ENCODE data around the gene PIP5K1C.

The PIP5K1C gene

GRCh38 chr19:3722443-3723109, 22.3 kb upstream of the PIP5K1C start:
- in situ Hi-C loops (cut with HindIII; ENCODE audit: low sequenced_read_pairs) = loop anchor here (5.0 kb wide), 3 partner anchors 35 to 85 kb away; no protein-coding TSS in a partner anchor

- in situ Hi-C loops (cut with HindIII; ENCODE audit: low sequenced_read_pairs) = loop anchor here (5.0 kb wide), 3 partner anchors 35 to 85 kb away; no protein-coding TSS in a partner anchor
Observed at GRCh38 chr19:3721887-3722442, 21.7 kb upstream of the PIP5K1C start.

DNA sequence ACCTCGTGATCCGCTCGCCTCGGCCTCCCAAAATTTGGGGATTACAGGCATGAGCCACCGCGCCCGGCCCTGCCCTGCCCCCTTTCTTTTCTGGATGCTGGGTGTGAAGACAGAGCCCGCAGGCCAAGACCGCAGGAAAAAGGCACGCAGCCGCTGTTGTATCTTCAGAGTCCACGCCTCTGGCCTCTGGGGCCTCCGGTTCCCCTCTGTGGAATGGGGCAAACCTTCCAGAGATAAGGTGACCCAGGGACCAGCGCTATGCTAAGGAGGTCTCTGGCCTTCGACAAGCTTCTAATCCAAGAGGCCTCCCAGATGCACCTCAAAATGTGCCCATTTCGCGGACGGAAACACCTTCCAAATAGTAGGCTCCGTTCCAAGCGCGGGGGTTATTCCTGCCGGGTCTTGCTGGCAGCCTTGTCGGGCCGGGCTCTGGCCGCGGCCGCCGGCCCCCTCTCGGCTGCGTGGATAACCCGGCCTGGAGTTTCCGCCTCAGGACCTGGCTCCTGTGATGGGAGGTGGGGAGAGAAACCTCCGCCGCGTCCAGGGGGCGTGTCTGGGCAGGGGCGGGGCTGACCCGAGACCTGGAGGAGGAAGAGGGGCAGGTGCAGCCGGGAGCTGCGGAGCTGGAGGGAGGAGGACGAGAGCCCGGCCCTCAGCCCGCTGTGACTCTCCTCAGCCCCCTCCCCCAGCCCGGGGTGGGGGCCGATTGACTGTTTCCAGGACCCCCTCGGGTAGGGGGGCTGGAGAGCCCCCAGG, 21.0 kb upstream of the PIP5K1C start:
- in situ Hi-C loops (cut with HindIII; ENCODE audit: low sequenced_read_pairs) = loop anchor here (5.0 kb wide), 3 partner anchors 36 to 86 kb away; no protein-coding TSS in a partner anchor

GRCh38 chr19:3720349-3720917, 20.2 kb upstream of the PIP5K1C start:
- in situ Hi-C loops (cut with HindIII; ENCODE audit: low sequenced_read_pairs) = loop anchor here (5.0 kb wide), 3 partner anchors 37 to 87 kb away; no protein-coding TSS in a partner anchor

DNA sequence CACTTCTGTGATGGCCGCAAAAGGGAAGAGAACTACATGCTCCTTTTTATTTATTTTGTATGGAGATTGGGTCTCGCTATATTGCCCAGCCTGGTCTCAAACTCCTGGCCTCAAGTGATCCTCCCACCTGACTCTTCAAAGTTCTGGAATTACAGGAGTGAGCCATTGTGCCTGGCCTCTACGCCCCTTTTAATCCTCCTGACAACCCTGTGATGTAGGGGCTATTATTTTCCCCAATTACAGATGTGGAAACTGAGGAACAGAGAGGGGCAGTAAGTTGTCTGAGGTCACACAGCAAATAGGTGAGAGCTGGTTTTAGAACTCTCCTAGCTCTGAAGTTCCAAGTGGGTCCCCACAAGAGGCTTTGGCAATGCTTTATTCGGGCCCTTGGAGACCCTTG, 19.6 kb upstream of the PIP5K1C start:
- in situ Hi-C loops (cut with HindIII; ENCODE audit: low sequenced_read_pairs) = loop anchor here (5.0 to 10.0 kb wide), 4 partner anchors 37 to 395 kb away; no protein-coding TSS in a partner anchor

- in situ Hi-C loops (cut with HindIII; ENCODE audit: low sequenced_read_pairs) = loop anchor here (10.0 kb wide), 1 partner anchor 391 kb away; no protein-coding TSS in a partner anchor
Observed at GRCh38 chr19:3716147-3716668, 15.9 kb upstream of the PIP5K1C start.

DNA sequence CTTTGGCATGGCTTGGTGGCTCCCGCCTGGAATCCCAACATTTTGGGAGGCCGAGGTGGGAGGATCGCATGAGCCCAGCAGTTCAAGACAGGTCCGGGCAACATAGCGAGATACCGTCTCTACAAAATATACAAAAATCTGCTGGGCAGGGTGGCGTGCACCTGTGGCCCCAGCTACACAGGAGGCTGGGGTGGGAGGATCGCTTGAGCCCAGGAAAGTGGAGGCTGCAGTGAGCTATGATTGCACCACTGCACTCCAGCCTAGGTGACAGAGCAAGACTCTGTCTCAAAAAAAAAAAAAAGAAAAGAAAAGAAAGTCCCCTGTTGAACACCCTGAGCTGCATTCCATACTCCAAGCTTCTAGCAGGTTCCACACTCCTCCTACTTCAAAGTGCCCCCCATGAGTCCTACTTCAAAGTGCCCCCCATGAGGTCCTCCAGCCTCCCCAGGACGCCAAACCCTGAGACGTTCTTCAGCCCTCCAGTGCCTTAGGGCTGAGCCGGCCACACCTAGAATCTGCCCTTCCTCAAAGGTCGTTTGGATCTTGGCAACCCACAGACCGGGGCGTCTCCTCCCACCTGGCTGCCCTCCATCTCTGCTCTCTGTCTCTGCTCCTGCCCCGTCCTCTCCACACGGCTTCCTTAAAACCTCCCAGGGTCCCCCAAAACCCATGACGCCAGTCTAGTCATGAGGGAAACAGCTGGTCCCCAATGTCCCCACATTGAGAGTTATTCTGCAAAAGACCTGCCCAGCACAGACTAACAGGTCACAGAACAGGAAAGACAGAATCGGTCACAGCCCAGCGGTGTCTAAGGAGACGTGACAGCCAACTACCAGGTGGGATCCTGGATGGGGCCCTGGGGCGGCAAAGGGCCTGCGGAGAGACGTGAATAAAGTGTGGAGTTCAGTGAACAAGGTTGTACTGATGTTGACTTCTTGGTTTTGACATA, 12.7 kb upstream of the PIP5K1C start:
- in situ Hi-C loops (cut with HindIII; ENCODE audit: low sequenced_read_pairs) = loop anchor here (10.0 kb wide), 1 partner anchor 388 kb away; no protein-coding TSS in a partner anchor

GRCh38 chr19:3710265-3710812, 10.1 kb upstream of the PIP5K1C start:
- in situ Hi-C loops (cut with HindIII; ENCODE audit: low sequenced_read_pairs) = loop anchor here (10.0 kb wide), 1 partner anchor 386 kb away; no protein-coding TSS in a partner anchor

GRCh38 chr19:3708207-3708931, 8.1 kb upstream of the PIP5K1C start, which contains the start of gene TJP3:
TSS of gene TJP3 (plus strand) at chr19:3708384. CDS start at chr19:3728433, 20,049 bp downstream.
- in situ Hi-C loops (cut with HindIII; ENCODE audit: low sequenced_read_pairs) = no loop called here

DNA sequence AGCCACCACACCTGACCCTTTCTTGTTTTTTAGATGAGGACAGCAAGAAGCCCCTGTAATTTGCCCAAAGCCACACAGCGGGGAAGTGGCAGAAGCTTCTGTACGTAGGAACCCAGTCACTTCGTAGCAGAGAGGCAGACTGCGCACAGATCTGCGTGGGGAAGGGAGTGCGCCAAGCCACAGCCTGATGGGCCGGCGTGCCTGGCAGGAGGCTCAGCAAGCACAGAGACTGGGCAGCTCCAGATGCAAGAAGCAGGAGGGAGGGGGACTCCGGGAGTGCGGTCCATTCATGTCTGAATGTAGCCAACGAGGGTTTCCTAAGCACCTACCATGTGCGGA, 7.6 kb upstream of the PIP5K1C start:
- in situ Hi-C loops (cut with HindIII; ENCODE audit: low sequenced_read_pairs) = no loop called here

- in situ Hi-C loops (cut with HindIII; ENCODE audit: low sequenced_read_pairs) = no loop called here
Observed at GRCh38 chr19:3701200-3701599, 932 bp upstream of the PIP5K1C start.

- in situ Hi-C loops (cut with HindIII; ENCODE audit: low sequenced_read_pairs) = no loop called here
Observed at GRCh38 chr19:3699741-3700241, 477 bp downstream of the PIP5K1C start.

- in situ Hi-C loops (cut with HindIII; ENCODE audit: low sequenced_read_pairs) = no loop called here
Observed at GRCh38 chr19:3698974-3699740, 1.1 kb downstream of the PIP5K1C start.

DNA sequence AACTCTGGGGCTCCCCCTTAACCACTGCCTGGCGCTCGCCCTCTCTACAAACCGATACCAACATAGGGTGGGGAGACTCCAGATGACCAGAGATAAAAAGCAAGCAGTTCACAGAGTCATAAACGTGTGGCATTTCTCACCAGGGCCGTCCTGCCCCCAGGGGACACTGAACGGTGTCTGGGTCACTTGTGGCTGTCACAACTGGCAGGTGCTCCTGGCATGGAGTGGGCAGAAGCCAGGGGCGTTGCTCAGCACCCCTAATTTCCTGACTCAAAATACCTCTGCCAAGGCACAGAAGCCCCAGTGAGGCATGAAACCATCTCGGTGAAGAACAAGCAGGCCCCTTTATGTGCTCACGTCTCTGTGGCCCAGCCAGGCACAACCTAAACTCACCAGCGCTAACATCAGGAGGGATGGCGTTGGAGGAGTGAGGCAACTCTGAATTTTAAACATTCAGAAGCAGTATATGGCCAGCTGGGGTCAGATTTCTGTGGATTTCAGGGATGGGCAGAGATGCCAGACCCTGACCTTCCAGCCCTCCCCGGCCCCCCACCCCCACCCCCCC, 1.8 kb downstream of the PIP5K1C start:
- in situ Hi-C loops (cut with HindIII; ENCODE audit: low sequenced_read_pairs) = no loop called here

GRCh38 chr19:3697671-3698385, 2.4 kb downstream of the PIP5K1C start:
- in situ Hi-C loops (cut with HindIII; ENCODE audit: low sequenced_read_pairs) = no loop called here

- in situ Hi-C loops (cut with HindIII; ENCODE audit: low sequenced_read_pairs) = no loop called here
Observed at GRCh38 chr19:3697094-3697493, 3.2 kb downstream of the PIP5K1C start.

DNA sequence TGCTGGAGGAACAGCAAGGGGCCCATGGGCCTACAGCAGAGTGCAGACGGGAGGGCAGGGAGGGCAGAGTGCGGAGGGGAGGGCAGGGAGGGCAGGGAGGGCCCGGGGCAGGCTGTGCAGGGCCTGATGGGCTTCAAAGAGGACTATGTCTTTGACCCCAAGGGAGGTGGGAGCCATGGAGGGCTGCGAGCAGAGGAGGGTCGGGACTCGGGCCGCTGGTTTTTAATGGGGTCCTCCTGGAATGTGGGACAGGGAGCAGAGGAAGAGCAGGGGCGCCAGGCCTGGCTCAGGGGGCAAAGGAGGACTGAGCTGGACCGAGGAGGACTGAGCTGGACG, 3.6 kb downstream of the PIP5K1C start:
- in situ Hi-C loops (cut with HindIII; ENCODE audit: low sequenced_read_pairs) = no loop called here
